Stimulated activated CD8-positive, alpha-beta memory T cell treated with anti-CD3 and anti-CD28 coated beads, Interleukin-15, amount 100 ng/mL, for 48 hours (primary cell): Measurements from ENCODE around the gene HK2.

Experiments used
- DNase-seq, 2 donors: peaks; one replicate each; pipeline ENCODE4 v3.0.0-alpha.2; 2020; ENCODE audit warnings: low read depth in 2 of 2

HK2 gene

GRCh38 chr2:74857215-74857614 is 23.3 kb downstream of the HK2 start:
- DNase-seq: no peak

- no peak for DNase-seq
Observed at GRCh38 chr2:74857725-74858124, 23.8 kb downstream of the HK2 start.

- no peak for DNase-seq
Observed at GRCh38 chr2:74858281-74858680, 24.4 kb downstream of the HK2 start.

GRCh38 chr2:74860079-74860478 is 26.2 kb downstream of the HK2 start:
- no peak for DNase-seq

- DNase-seq: no peak
Observed at GRCh38 chr2:74860521-74860920, 26.6 kb downstream of the HK2 start.

- DNase-seq: no peak
Observed at GRCh38 chr2:74861531-74861930, 27.6 kb downstream of the HK2 start.

GRCh38 chr2:74862020-74862964 is 28.4 kb downstream of the HK2 start:
- no peak for DNase-seq

- no peak for DNase-seq
Observed at GRCh38 chr2:74863802-74864248, 29.9 kb downstream of the HK2 start.

- no peak for DNase-seq
Observed at GRCh38 chr2:74864728-74865722, 31.1 kb downstream of the HK2 start.

- no peak for DNase-seq
Observed at GRCh38 chr2:74865770-74866674, 32.1 kb downstream of the HK2 start.

GRCh38 chr2:74867841-74868658 is 34.1 kb downstream of the HK2 start:
- no peak for DNase-seq

GRCh38 chr2:74869517-74869916 is 35.6 kb downstream of the HK2 start:
- no peak for DNase-seq

GRCh38 chr2:74870951-74871350 is 37.0 kb downstream of the HK2 start:
- DNase-seq: no peak

- DNase-seq: no peak
Observed at GRCh38 chr2:74871414-74871813, 37.5 kb downstream of the HK2 start.

- no peak for DNase-seq
Observed at GRCh38 chr2:74872389-74872836, 38.5 kb downstream of the HK2 start.

GRCh38 chr2:74873012-74873665 is 39.2 kb downstream of the HK2 start:
- DNase-seq: no peak

GRCh38 chr2:74873678-74874640 is 40.0 kb downstream of the HK2 start:
- no peak for DNase-seq

GRCh38 chr2:74876081-74876886 is 42.4 kb downstream of the HK2 start:
- DNase-seq: no peak
